Brain microvascular endothelial cell (primary cell): ENCODE results near the gene PRELID1.
A peak's percentile ranks its signal among the peaks of the same experiment; 100 is the strongest.

Experiments used
- DNase-seq: peaks from one replicate; pipeline ENCODE4 v3.0.0-alpha.2; 2020
- H3K27ac ChIP-seq: fragments of 250-450 bp; sonication (Bioruptor Pico); 2 replicates; pipeline ENCODE4 v1.5.1; 2020; ENCODE audit warnings: mild to moderate bottlenecking, moderate library complexity
- H3K27me3 ChIP-seq: fragments of 250-450 bp; sonication (Bioruptor Pico); replicated peaks from 2 replicates; pipeline ENCODE4 v1.5.1; 2020; ENCODE audit warnings: mild to moderate bottlenecking
- H3K36me3 ChIP-seq: fragments of 250-450 bp; sonication (Bioruptor Pico); replicated peaks from 2 replicates; pipeline ENCODE4 v1.5.1; 2020; ENCODE audit warnings: mild to moderate bottlenecking
- H3K4me3 ChIP-seq: 2 replicates; pipeline ENCODE4 v1.5.1; 2011; ENCODE audit warnings: low read depth, mild to moderate bottlenecking, control low read depth, low read length, moderate library complexity
- in situ Hi-C: cut with HindIII; loops from 2 replicates; pipeline ENCODE4 v1.10.0; 2017; ENCODE audit warnings: low sequenced_read_pairs, low pct_ligation_motif_present
- TF ChIP-seq, protein P1 (sequence below): IDR thresholded peaks from 2 replicates; pipeline ENCODE4 v1.5.1; 2011; ENCODE audit warnings: low read depth, mild to moderate bottlenecking, moderate library complexity, low read length, control low read depth, inconsistent platforms; ENCODE audit errors: missing control alignments

Gene PRELID1

DNA sequence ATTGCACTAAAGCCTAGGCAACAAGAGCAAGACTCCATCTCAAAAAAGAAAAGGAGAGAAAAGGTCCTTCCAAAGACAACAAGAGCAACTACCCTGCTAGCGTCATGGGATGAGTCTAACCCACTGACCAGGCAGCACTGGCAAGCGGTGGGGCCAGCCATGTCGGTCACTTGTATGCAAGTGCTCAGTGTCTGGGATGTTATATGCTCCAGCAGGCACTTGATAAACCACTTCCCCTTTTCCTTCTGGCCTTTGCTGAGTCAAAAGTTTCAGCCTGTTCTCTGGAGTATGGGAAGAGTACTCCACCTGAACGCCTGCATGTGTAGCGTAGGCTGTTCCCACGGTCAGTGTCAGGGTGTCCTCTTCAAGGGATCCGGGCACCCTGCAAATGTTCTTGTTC, 17.3 kb downstream of the PRELID1 start:
- H3K36me3 ChIP-seq, result no peaks in the 10 kb centered on the region
- H3K4me3 ChIP-seq, result no peak overlapping the region
- no peak overlapping the region for H3K27ac ChIP-seq
- TF ChIP-seq, protein P1, sequence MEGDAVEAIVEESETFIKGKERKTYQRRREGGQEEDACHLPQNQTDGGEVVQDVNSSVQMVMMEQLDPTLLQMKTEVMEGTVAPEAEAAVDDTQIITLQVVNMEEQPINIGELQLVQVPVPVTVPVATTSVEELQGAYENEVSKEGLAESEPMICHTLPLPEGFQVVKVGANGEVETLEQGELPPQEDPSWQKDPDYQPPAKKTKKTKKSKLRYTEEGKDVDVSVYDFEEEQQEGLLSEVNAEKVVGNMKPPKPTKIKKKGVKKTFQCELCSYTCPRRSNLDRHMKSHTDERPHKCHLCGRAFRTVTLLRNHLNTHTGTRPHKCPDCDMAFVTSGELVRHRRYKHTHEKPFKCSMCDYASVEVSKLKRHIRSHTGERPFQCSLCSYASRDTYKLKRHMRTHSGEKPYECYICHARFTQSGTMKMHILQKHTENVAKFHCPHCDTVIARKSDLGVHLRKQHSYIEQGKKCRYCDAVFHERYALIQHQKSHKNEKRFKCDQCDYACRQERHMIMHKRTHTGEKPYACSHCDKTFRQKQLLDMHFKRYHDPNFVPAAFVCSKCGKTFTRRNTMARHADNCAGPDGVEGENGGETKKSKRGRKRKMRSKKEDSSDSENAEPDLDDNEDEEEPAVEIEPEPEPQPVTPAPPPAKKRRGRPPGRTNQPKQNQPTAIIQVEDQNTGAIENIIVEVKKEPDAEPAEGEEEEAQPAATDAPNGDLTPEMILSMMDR, result no peak
- no peaks in the 10 kb centered on the region for H3K27me3 ChIP-seq
- in situ Hi-C loops, result loop anchor here (25.0 kb wide), 1 partner anchor 116 kb away; the partner anchor contains the start of genes GRK6 and PRR7
- DNase-seq, result no peak

DNA sequence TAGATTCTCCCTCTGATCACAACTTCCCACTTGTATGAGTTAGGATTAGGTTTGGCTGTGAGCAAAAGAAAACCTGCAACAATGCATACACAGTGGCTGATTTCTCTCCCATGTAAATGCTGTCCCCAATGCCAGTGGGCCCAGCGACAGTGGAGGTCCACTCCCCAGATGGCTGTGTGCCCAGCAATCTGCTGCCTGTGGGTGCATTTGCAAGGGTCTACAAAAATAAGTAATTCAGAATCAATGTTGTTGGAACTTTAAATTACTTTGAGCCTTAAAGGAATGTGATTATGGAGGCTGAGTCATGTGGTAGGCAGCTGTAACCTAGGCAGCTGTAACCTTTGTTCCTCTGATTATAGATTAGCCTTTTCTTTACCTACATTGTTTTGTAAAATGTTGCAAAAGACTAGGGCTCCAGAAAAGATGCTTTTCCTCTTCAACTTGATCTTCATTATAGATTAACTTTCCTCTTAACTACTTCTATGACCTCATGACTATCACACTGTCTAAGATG, 22.3 kb downstream of the PRELID1 start:
- Histone ChIP-seq H3K27me3 (no peaks in the 10 kb centered on the region), H3K4me3 (no peak overlapping the region), H3K27ac (no peak overlapping the region), H3K36me3 (peaks cover 5% of the 10 kb centered on the region)
- TF ChIP-seq, protein P1, result no peak
- in situ Hi-C loops, result no loop called here
- no peak for DNase-seq

DNA sequence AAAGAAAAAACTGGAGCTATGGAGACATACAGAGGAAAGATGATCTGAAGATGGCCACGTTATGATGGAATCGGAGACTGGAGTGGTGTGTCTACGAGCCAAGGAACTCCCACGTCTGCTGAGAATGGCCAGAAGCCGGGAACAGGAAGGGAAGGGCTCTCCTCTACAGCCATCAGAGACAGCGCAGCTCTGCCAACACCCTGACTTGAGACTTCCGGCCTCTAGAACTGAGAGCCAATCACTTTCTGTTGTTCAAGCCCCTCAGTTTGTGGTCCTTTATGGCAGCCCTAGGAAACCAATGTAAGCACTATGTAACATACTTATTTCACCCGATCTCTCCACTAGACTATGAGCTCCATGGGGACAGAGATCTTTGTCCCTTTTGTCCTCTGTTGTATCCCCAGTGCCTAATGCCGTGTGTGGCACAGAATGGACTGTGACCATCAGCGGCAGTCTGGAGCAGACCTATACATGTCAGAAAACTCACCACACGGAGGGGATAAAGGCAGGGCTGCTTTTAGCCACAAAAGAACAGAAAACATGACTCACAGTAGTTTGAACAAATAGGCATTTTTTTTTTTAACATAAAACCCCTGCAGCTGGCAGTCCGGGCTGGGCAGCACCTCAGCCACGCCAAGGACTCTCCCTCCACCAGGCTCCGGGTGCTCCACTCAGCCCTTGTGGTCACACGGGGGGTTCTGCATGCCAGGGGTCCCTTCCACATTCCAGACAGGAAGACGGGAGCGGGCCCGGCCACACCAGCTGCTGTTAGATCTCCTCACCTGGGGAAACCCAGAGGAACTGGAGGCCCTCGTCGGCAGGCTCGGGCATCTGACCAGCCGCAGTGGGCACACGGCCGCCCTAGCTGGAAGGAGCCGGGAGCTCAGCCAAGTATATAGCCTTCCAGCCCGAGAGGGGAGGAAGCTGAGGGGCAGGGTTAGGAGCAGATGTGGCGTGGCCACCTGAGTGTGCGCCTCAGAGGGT, 24.2 kb downstream of the PRELID1 start:
- TF ChIP-seq, protein P1, result peak; percentile 33
- in situ Hi-C loops, result no loop called here
- peaks cover 16% of the 10 kb centered on the region for H3K36me3 ChIP-seq
- H3K27ac ChIP-seq, result no peak overlapping the region
- H3K4me3 ChIP-seq, result no peak overlapping the region
- H3K27me3 ChIP-seq, result no peaks in the 10 kb centered on the region
- peak; percentile 51 for DNase-seq

DNA sequence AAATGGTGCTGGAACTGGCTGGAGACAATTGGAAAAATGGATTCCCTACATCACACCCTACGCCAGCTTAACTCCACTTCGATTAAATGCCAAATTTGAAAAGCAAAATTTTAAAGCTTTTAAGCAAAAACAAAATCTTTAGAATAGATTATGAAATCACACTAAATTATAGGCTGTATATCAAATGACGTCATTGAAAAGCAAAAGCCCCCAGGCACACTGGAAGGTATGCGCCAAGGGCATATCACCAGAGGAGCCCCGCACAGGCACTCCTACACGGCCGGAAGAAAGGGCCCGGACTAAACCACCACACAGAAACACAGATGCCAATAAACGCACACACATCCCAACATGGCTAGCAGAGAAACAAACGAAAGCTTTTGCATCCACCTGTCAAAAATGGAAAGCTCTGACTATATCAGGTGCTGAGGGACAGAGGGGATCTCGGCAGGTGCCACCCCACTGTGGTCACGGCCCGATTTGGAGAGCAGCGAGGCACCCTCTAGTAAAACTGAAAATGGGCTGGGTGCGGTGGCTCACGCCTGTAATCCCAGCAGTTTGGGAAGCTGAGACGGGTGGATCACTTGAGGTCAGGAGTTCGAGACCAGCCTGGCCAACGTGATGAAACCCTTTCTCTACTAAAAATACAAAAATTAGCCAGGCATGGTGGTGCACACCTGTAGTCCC, 25.1 kb downstream of the PRELID1 start:
- TF ChIP-seq, protein P1, result no peak
- Histone ChIP-seq H3K27ac (no peak overlapping the region), H3K4me3 (no peak overlapping the region), H3K36me3 (peaks cover 22% of the 10 kb centered on the region), H3K27me3 (no peaks in the 10 kb centered on the region)
- in situ Hi-C loops, result no loop called here
- no peak for DNase-seq

DNA sequence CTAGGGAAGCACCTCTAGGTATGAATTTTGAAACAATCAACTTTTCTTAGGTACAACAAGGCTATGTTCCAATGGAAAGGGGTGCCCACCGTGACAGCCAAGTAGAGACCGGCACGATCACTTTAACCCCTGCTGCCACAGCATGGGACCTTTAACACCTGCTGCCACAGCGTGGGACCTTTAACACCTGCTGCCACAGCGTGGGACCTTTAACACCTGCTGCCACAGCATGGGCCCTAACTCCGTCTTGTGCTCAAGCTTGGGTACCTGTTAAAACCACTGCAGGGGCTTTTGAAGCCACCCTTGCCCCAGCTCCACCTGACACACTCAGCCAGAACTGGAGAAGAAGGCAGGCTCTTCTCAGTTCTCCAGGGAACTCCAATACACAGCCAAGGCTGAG, 26.3 kb downstream of the PRELID1 start:
- no peak overlapping the region for H3K4me3 ChIP-seq
- TF ChIP-seq, protein P1, result no peak
- in situ Hi-C loops, result no loop called here
- no peaks in the 10 kb centered on the region for H3K27me3 ChIP-seq
- H3K36me3 ChIP-seq, result peaks cover 34% of the 10 kb centered on the region
- H3K27ac ChIP-seq, result no peak overlapping the region
- no peak for DNase-seq
